Stimulated activated CD8-positive, alpha-beta memory T cell treated with anti-CD3 and anti-CD28 coated beads, Interleukin-7, amount 100 ng/mL, for 4 hours (primary cell): ENCODE data around the gene SYP.

Source experiments
- DNase-seq, 2 donors: peaks; one replicate each; pipeline ENCODE4 v3.0.0-alpha.2; 2020; ENCODE audit warnings: low read depth in 2 of 2

The SYP gene

DNA sequence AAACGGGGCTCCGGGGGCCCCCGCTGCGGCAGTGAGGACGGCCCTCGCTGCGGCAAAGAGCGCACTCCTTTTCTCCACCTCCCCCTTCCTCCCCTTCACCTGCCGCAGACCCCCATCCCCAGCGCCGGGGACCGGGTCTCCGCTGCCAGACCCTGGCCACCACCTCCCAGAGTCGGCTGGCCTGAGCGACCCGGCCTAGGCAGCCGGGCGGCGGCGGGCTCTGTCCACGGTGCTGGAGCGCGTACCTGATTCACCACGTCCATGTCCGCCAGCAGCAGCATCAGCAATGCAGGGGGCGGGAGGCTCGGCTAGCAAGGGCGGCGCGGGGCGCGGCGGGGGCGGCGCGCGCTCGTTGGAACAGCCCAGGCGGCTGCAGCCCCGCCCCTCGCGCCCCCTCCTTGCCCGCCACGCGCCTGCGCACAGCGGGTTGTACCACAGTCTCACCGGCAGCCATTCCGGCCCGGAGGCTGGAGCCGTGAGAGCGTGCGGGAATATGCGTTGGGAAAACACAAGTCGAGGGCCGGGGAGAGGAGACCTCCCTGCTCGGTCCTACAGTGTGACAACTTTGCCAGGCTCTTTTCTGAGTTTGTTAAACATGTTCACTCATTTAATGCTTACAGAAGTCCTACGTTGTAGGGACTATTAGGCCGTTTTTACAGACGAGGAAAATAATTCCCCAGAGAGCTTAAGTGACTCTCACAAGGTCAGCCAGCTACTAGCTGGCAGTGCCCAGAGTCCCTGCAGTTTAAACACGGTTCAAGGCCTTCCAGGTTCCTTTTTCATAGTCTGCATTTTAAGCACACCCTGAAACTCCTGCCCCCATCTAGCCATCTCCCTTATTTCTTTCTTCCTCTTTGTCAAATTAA is at the start of gene SYP:
TSS of gene SYP (minus strand) at position 288 of the 866 bp plus-strand sequence. CDS start at position 281, 7 bp downstream.
- peak; percentile 77 to 83 for DNase-seq

DNA sequence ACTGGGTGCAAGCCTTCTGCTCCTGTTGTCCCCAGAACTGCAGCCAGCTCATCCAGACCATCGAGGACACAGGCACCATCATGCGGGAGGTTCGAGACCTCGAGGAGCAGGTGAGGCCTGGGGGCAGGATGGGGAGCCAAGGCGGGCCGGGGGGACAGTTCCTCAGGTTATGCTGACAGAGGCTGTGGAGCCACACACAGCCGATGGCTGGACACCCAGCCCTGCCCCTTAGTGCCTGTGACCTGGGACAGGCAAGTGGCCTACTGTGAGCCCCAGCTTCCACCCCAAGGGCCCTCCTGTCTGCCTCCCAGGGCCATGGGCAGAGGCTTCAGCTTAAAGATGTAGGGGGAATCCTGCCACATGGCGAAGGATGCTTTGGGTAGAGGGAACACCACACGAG is 49.6 kb upstream of the SYP start:
- no peak for DNase-seq

DNA sequence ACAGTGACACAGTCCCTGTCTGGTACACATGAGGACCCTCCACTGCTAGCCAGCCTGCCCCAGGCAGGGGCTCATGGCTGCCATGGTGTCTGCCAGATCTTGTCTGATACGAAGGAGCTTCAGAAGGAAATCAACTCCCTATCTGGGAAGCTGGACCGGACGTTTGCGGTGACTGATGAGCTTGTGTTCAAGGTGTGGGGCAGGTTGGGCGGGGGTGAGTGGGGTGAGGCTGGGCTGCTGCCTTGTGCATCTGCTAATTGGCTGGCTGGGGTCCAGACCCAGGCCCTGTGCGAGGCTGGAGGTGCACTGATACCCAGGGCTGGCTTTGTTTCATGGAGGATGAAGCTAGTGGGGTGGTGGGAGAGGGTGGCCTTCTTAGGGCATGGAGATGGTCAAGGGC is 49.1 kb upstream of the SYP start:
- DNase-seq = no peak

DNA sequence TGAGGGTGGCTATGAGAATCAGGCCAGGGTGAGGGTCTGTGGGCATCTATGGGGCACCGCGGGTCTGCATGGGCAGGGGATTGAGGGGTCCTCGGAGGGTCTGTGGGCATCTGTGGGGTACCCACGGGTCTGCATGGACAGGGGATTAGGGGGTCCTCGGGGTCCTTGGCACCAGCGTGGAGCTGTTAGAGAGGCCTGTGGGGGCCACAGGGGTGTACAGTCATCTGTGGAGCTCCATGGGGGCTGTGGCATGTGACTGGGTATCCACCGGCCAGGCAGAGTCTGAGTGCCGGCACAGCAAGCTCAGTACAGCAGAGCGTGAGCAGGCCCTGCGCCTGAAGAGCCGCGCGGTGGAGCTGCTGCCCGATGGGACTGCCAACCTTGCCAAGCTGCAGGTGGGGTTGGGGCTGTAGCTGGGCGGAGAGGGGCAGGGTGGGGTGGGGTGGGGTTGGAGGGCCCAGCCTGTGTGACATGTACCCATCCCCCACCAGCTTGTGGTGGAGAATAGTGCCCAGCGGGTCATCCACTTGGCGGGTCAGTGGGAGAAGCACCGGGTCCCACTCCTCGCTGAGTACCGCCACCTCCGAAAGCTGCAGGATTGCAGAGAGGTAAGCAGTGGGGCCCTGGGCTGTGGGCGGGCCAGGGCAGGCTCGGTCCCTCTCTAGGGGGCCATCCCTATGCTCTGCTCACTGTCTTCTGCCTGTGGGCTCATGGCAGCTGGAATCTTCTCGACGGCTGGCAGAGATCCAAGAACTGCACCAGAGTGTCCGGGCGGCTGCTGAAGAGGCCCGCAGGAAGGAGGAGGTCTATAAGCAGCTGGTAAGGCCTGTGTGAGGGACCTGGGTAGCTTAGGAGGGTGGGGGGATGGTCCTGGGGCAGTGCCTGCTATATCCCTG is 48.2 kb upstream of the SYP start:
- DNase-seq = no peak

DNA sequence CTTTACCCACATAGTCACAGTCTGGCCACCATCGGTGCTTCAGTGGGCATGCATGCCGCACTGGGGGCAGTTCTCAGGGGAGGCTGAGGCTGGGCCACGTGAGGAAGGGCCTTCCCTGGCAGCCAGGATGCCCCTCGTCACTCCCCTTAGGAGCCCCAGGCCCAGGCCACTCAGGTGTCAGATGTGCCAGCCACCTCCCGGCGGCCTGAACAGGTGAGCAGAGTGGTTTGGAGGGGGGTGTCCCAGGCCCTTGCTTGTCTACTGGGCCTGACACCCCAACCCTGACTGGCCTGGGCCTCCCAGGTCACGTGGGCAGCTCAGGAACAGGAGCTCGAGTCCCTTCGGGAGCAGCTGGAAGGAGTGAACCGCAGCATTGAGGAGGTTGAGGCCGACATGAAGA is 47.4 kb upstream of the SYP start:
- no peak for DNase-seq

GRCh38 chrX:49246541-49246940 is 46.5 kb upstream of the SYP start:
- no peak for DNase-seq

DNA sequence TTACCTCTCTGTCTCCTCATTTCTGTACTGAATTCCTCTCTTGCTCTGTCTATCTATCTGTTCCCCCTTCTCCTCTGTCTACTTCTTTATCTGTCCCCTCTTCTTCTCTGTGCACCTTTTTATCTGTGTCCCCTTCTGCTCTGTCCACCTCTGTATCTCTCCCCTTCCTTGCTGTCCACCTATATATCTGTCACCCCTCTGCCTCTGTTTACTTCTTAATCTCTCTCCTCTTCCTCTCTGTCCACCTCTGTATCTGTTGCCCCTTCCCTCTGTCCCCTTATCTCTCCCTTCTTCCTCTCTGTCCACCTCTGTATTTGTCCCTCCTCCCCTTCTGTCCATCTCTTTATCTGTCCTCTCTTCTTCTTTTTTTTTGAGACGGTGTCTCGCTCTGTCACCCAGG is 44.2 kb upstream of the SYP start:
- DNase-seq = no peak

GRCh38 chrX:49243166-49243565 is 43.2 kb upstream of the SYP start:
- DNase-seq = no peak

GRCh38 chrX:49242545-49243066 is 42.6 kb upstream of the SYP start:
- DNase-seq = no peak

- no peak for DNase-seq
Observed at GRCh38 chrX:49238735-49239134, 38.7 kb upstream of the SYP start.

DNA sequence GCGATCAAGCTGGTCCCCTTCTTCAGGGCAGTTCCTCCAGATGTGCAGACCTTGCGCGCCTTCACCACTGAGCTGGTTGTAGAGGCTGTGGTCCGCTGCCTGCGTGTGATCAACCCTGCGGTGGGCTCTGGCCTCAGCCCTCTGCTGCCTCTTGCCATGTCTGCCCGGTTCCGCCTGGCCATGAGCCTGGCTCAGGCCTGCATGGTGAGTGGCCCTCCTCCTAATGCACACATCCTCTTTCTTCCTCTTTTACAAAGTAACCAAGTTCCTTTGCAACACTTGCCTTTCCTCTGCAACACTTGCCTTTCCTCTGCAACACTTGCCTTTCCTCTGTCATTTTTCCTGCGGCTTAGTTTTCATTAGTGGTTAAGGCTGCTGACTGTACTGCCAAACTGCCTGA is 37.1 kb upstream of the SYP start:
- DNase-seq = no peak

- DNase-seq = no peak
Observed at GRCh38 chrX:49233887-49234555, 34.0 kb upstream of the SYP start.

GRCh38 chrX:49233176-49233575 is 33.2 kb upstream of the SYP start, which contains the start of gene CACNA1F:
Gene CACNA1F (minus strand): TSS chrX:49233340. CDS start chrX:49233309, 31 bp downstream.
- no peak for DNase-seq

DNA sequence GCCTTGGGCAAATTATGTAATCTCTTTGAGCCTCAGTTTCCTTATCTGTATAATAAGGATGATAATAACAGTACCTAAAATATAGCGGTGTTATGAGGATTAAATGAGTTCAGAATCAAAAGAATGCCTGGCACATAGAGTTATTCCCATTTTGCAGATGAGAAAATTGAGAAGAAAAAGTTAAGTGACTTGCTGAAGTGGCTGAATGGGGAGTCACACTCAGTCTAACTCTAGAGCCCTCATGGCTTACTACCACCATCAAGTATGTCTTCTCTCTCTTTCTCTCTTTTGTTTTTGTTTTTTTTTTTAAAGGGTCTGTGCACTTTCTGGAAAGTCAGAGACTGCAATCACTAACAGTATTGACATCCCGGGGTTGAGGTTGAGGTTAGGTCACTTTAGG is 32.5 kb upstream of the SYP start:
- no peak for DNase-seq

DNA sequence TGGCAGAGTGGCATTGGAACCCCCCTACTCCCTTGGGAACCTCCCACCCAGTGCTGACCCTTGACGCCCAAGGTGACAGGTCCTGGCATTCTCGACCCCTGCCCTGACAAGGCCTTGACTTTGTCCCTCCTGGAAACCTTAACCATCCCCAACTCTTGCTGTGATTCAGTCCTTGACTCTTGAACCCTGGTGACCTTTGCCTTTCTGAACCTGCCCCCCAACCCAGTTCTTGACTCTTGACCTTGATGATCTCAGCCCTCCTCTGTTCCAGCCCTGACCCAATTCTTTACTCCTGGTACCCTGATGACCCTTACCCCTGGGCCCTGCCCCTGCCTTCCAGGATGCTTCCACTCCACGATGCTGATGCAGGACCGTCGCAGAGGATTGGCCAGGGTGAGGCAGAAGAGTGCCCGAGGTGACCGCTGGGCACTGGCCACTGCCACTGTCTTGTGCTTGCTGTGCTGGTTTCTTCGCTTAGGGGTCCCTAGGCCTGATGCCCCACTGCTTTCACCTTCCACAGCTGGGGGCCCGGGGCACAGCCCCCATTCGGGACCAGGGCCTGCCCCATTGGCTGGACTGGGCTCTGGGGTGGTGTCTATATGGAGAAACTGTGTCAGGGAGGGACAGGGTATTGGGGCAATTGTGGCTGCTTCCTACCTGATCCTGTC is 31.5 kb upstream of the SYP start:
- DNase-seq = no peak

- peak; percentile 12 to 46 for DNase-seq
Observed at GRCh38 chrX:49230500-49231232, 30.7 kb upstream of the SYP start.

GRCh38 chrX:49228185-49228584 is 28.2 kb upstream of the SYP start:
- no peak for DNase-seq

DNA sequence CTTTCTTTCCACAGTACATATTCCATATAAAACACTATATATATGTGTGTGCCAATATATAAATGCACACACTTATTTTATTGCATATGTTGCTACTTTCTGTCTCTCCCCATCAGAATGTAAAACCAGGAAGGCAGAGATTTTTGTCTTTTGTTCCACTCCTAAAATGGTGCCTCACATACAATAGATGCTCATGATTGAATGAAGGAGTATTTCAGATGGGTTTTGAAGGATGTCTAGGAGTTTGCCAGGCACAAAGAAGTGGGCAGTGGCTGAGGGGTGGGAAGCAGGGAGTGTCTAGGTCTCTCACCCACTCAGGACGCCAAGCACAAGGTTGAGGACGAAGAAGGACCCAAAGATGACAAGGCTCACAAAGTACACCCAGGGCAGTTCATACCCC is 27.7 kb upstream of the SYP start:
- no peak for DNase-seq

DNA sequence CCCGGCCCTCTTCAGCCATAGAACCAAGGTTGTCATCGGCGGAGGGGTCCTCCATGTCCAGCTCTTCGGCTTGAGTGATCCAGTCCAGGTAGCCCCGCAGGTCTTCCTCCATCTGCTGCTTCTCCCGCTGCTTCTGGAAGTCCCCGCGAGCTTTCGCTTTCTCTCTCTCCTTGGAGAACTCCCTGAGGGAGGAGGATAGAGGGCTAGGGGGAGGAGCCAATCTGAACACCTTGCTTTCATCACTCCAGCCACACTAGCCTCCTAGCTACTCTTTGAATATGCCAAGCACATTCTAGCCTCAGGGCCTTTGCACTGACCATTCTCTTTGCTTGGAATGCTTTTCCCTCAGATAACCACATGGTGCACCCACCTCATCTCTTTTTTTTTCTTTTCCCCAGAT is 27.0 kb upstream of the SYP start:
- no peak for DNase-seq

GRCh38 chrX:49225858-49226257 is 25.9 kb upstream of the SYP start:
- no peak for DNase-seq

- no peak for DNase-seq
Observed at GRCh38 chrX:49221868-49222267, 21.9 kb upstream of the SYP start.
